Measurements from ENCODE around the gene PTPRN2.
"Not testable (repeated sequence)": the region's sequence is repeated elsewhere in the genome, so short reads cannot be mapped to it uniquely, and the experiment has no call there.

The PTPRN2 gene

GRCh38 chr7:158255558-158255957 is 332.1 kb downstream of the PTPRN2 start:
- DNase-seq (ENCODE audit: low read depth in 2 of 2) = no peak

DNA sequence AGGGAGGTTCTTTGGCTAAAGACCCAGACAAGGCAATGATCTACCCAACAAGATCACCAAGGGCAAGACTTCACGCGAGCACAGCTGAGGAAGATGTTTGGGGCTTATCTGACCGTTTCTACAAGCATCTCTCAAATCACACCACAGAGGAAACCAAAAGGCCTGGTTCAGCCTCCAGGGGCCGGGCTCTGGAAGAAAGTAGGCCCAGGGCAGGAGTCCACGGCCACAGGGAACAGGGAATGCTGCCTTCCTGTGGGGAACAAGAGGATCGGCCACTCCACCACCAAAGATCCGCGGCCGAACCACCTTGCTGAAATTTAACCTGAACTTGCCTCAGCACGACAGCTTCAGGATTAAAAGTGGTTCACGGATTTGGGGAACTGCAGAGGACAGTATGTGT is 332.5 kb downstream of the PTPRN2 start:
- DNase-seq (ENCODE audit: low read depth in 2 of 2) = no peak

- not testable (repeated sequence) for DNase-seq (ENCODE audit: low read depth in 2 of 2)
Measured at GRCh38 chr7:158253670-158254045, 334.0 kb downstream of the PTPRN2 start.

DNA sequence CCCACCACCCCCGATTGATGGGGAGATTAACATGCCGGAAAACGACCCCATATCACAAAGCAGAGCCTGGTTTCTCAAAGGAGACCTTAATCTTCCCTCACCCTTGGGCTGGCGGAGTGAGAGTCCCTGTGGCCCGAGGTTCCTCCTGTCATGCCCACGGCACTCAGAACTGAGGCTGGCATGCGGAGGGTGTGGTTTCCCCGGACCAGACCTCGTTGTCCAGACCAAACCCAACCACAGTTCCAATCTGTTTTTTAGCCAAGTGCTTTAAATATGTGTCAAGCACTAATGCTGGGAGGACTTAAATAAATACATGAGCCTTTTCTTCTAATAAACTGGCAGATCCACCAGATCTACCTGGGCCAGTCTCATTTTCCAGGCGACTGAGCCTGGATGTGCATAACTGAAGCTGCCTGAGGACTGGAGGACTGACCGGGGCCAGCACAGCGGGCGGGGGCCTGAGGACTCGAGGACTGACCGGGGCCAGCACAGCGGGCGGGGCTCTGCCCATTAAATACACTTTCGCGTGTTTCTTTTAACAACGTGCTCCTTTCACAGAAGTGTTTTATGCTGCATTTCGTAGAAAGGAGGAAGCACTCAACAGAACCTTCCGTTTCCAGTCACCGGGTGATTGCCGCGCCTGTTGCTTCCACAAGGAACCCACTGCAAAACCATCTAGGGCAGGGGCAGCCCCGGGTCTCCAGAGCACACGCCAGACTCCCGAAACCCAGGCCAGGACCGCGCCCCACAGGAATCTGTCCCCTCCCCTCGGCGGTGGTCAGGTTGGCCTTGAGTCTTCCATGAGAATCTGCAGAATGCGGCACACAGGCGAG is 334.6 kb downstream of the PTPRN2 start:
- DNase-seq (ENCODE audit: low read depth in 2 of 2) = no peak

GRCh38 chr7:158252081-158252836 is 335.4 kb downstream of the PTPRN2 start:
- no peak for DNase-seq (ENCODE audit: low read depth in 2 of 2)

- no peak for DNase-seq (ENCODE audit: low read depth in 2 of 2)
Measured at GRCh38 chr7:158251061-158251965, 336.3 kb downstream of the PTPRN2 start.

DNA sequence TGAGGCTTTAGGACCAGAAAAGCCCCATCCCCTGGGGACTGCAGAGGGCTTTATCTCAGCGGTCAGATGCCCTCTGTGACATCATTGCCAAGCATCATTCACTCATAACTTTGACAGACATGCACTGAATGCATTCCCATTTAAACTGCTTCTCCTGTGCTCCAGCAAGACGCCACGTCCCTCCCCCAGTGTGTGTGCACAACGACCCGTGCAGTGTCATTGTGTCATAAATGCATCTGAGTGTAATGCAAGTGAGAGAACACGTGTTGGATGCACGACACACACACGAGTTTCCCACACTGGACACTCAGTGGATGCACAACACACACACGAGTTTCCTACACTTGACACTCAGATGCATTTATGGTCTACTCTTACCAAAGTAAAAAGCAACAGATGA is 337.9 kb downstream of the PTPRN2 start:
- DNase-seq (ENCODE audit: low read depth in 2 of 2) = no peak

DNA sequence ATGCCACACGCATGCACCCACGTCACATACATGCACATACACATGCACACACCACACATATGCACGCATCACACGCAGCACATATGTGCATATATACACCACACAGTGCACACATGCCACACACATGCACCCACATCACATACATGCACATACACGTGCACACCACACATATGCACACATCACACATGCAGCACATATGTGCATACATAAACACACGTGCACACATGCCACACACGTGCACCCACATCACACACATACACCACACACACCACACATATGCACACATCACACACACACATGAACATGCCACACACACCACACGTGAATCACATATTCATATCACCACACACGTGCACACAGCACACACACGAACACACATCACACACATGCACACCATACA is 338.8 kb downstream of the PTPRN2 start:
- no peak for DNase-seq (ENCODE audit: low read depth in 2 of 2)

DNA sequence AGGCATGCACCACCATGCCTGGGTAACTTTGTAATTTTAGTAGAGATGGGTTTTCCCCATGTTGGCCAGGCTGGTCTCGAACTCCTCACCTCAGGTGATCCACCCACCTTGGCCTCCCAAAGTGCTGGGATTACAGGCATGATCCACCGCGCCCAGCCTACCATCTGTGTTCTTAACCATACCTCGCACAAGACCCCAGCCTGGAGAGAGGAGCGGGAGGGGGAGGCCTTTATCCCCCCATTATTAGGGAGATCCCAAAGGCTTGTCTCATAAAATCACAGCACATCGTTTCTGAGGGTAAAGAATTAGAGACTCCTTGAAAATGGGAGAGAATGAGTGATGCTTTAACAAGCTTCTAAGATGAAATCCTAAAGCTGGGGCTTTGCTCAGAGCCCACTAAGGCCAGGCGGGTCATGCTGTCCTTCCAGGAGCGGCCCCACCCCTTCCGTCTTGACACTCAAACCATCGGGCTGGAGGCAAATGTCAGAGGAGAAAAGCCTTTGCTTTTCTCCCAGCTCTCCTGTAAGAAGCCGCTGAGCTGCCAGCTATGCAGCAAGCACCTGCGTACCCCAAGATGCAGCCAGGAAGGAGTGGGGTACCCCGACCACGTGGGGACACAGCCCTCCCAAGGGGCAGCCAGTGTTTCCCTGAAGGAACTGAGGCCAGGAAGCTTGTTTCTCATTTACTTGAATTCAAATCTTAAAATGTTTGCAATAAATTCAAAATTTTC is 339.7 kb downstream of the PTPRN2 start:
- no peak for DNase-seq (ENCODE audit: low read depth in 2 of 2)

- no peak for DNase-seq (ENCODE audit: low read depth in 2 of 2)
Measured at GRCh38 chr7:158246960-158247673, 340.5 kb downstream of the PTPRN2 start.

- DNase-seq (ENCODE audit: low read depth in 2 of 2) = no peak
Measured at GRCh38 chr7:158246272-158246959, 341.2 kb downstream of the PTPRN2 start.

- DNase-seq (ENCODE audit: low read depth in 2 of 2) = no peak
Measured at GRCh38 chr7:158245724-158246041, 341.9 kb downstream of the PTPRN2 start.

DNA sequence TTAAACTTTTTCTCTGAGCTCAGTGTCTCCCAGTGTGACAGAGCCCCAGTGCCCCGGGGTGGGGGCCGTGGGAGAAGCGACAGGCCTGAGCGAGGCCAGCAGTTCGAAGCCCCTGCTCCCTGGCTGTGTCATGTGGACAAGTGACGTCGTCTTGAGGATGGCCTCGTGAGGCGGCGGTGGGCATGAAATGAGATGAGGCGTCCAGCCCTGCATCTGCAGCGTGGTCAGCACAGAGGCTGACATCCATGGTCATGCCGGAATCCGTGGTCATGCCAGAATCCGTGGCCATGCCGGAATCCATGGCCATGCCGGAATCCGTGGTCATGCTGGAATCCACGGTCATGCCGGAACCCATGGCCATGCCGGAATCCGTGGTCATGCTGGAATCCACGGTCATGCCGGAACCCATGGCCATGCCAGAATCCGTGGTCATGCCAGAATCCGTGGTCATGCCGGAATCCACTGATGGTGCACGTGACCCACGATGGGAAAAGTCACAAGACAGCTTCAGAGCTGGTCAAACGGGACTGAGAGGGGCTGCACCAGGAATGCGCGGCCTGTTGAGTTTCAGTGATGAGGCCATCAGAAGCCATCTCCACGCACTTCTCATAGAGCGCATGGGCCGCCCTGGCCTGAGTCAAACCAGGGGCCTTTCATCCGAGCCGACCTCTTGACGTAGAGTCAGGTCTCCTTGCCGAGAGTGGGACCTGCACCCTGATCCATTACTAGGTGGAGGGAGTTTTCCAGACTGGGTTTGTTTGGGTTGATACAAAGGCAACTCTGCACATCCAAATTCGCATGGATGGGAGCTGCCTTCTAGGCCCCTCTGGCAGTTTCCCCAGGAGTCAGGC is 342.5 kb downstream of the PTPRN2 start:
- no peak for DNase-seq (ENCODE audit: low read depth in 2 of 2)

DNA sequence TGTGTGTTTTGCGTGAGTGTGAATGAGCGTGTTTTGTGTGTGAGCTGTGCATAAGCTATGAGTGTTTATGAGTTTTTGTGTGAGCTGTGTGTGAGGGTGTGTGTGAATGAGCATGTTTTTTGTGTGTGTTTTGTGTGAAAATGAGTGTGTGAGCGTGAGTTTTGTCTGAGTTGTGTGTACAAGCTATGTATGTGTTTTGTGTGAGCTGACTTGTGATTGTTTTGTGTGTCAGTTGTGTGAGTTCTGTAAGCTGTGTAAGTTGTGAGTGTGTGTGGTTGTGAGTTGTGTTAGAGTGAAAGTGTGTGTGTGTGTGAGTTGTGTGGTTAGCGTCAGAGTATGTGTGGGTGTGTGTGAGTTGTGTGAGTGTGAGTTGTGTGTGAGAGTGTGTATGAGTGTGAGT is 343.2 kb downstream of the PTPRN2 start:
- no peak for DNase-seq (ENCODE audit: low read depth in 2 of 2)

GRCh38 chr7:158241919-158242318 is 345.7 kb downstream of the PTPRN2 start:
- no peak for DNase-seq (ENCODE audit: low read depth in 2 of 2)

DNA sequence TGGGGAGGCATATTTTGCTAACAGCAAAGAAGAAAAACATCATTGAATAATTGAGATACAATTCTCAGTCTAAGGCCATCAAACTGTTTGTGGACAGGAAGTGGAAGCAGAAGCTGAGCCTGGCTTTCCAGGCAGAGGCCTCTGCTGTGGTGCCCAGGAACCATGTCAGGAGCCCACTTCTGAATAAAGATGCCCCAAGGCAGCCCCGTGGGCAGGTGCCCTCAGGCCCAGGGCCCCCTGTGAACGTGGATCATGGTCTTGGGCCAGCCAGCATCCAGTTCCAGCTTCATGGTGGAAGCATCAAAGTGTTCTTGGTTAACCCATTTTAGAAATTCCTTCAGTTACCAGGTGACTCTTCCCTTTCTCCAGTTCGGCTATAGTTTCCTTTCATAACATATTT is 346.8 kb downstream of the PTPRN2 start:
- DNase-seq (ENCODE audit: low read depth in 2 of 2) = no peak

- DNase-seq (ENCODE audit: low read depth in 2 of 2) = no peak
Measured at GRCh38 chr7:158239290-158239981, 348.2 kb downstream of the PTPRN2 start.

GRCh38 chr7:158238616-158239289 is 348.9 kb downstream of the PTPRN2 start:
- no peak for DNase-seq (ENCODE audit: low read depth in 2 of 2)
